ENCODE data around the gene H6PD.

The H6PD gene

GRCh38 chr1:9293533-9294404, 59.2 kb downstream of the H6PD start (continued):
- no peak for TF ChIP-seq GLIS3 (CRISPR knock-in tag; IDR thresholded peaks at IDR 0.05)

GRCh38 chr1:9294405-9294773, 59.8 kb downstream of the H6PD start:
- TF ChIP-seq PATZ1 (CRISPR knock-in tag; IDR thresholded peaks at IDR 0.05; ENCODE audit: borderline replicate concordance) (no peak), TSHZ2 (CRISPR knock-in tag; IDR thresholded peaks at IDR 0.05) (no peak), ZFP30 (CRISPR knock-in tag; IDR thresholded peaks at IDR 0.05) (no peak), ZNF565 (CRISPR knock-in tag; conservative IDR thresholded peaks at IDR 0.05; ENCODE audit: low read depth) (no peak), CSDC2 (CRISPR knock-in tag; IDR thresholded peaks at IDR 0.05) (no peak), ZNF70 (CRISPR knock-in tag; IDR thresholded peaks at IDR 0.05) (no peak), OSR1 (CRISPR knock-in tag; IDR thresholded peaks at IDR 0.05) (no peak), GLIS3 (CRISPR knock-in tag; IDR thresholded peaks at IDR 0.05) (no peak), BACH2 (CRISPR knock-in tag; IDR thresholded peaks at IDR 0.05; ENCODE audit: borderline replicate concordance) (no peak), TCF4 (CRISPR knock-in tag; IDR thresholded peaks at IDR 0.05; ENCODE audit: borderline replicate concordance) (no peak), TOX (CRISPR knock-in tag; IDR thresholded peaks at IDR 0.05; ENCODE audit: borderline replicate concordance) (no peak), ZC3H10 (CRISPR knock-in tag; IDR thresholded peaks at IDR 0.05) (no peak), ARNTL (CRISPR knock-in tag; IDR thresholded peaks at IDR 0.05; ENCODE audit: borderline replicate concordance, low read depth) (no peak), ISL1 (CRISPR knock-in tag; IDR thresholded peaks at IDR 0.05) (no peak), ZFP3 (CRISPR knock-in tag; IDR thresholded peaks at IDR 0.05) (no peak), RARB (CRISPR knock-in tag; IDR thresholded peaks at IDR 0.05) (no peak), SNAI2 (CRISPR knock-in tag; IDR thresholded peaks at IDR 0.05) (no peak), ZNF8 (CRISPR knock-in tag; IDR thresholded peaks at IDR 0.05) (no peak)
- peak; percentile 51 for ATAC-seq

- no peak for TF ChIP-seq ZC3H10 (CRISPR knock-in tag; IDR thresholded peaks at IDR 0.05)
- 0 out of 2 replicates have a peak, but pooled peaks have one; percentile 8 for TF ChIP-seq CSRNP3 (CRISPR knock-in tag; IDR thresholded peaks at IDR 0.05)
- ATAC-seq, result peak; percentile 1; the same call in 2 of the 3 replicates
Measured at GRCh38 chr1:9294910-9295636, 60.5 kb downstream of the H6PD start.

- no peak for ATAC-seq
- TF ChIP-seq TSHZ2 (CRISPR knock-in tag; IDR thresholded peaks at IDR 0.05), result no peak
- TF ChIP-seq ZNF8 (CRISPR knock-in tag; IDR thresholded peaks at IDR 0.05), result no peak
- TF ChIP-seq BACH2 (CRISPR knock-in tag; IDR thresholded peaks at IDR 0.05; ENCODE audit: borderline replicate concordance), result no peak
- no peak for TF ChIP-seq ZFP30 (CRISPR knock-in tag; IDR thresholded peaks at IDR 0.05)
- no peak for TF ChIP-seq PATZ1 (CRISPR knock-in tag; IDR thresholded peaks at IDR 0.05; ENCODE audit: borderline replicate concordance)
- TF ChIP-seq ARNTL (CRISPR knock-in tag; IDR thresholded peaks at IDR 0.05; ENCODE audit: borderline replicate concordance, low read depth), result no peak
- TF ChIP-seq ZC3H10 (CRISPR knock-in tag; IDR thresholded peaks at IDR 0.05), result no peak
Measured at GRCh38 chr1:9295884-9296283, 61.3 kb downstream of the H6PD start.

Data from SK-N-SH treated with all-trans-retinoic acid at 6 μM for 48 hours (cell line).